H9 (cell line): ENCODE measurements around the gene SIL1. TPM values are rescaled to one million over a fixed set of nuclear protein-coding genes. Genes with fewer than 3 reads are reported as not detected.

Source experiments
- DNase-seq: peaks from one replicate; pipeline ENCODE4 v3.0.0-alpha.2; 2017
- H2AFZ ChIP-seq: one replicate; pipeline ENCODE4 v1.6.1; 2013; ENCODE audit warnings: mild to moderate bottlenecking, low read length, control low read depth, moderate library complexity
- H2AK5ac ChIP-seq: 2 replicates; pipeline ENCODE4 v1.6.1; 2013; ENCODE audit warnings: low read length, control low read depth, mixed read lengths; ENCODE audit not compliant: insufficient read length
- H2BK120ac ChIP-seq: one replicate; pipeline ENCODE4 v1.6.1; 2013; ENCODE audit warnings: low read depth, mild to moderate bottlenecking, low read length, control low read depth, inconsistent platforms; ENCODE audit not compliant: poor library complexity, severe bottlenecking
- H2BK12ac ChIP-seq: 2 replicates; pipeline ENCODE4 v1.6.1; 2013; ENCODE audit warnings: low read length, control low read depth, mixed read lengths, low read depth; ENCODE audit not compliant: insufficient read length
- H2BK15ac ChIP-seq: 2 replicates; pipeline ENCODE4 v1.6.1; 2013; ENCODE audit warnings: low read depth, low read length, control low read depth
- H2BK20ac ChIP-seq: one replicate; pipeline ENCODE4 v1.6.1; 2013; ENCODE audit warnings: low read depth, mild to moderate bottlenecking, low read length, control low read depth, inconsistent platforms; ENCODE audit not compliant: poor library complexity, severe bottlenecking
- H2BK5ac ChIP-seq: 2 replicates; pipeline ENCODE4 v1.6.1; 2013; ENCODE audit warnings: low read length, control low read depth, mixed read lengths; ENCODE audit not compliant: insufficient read length
- H3K14ac ChIP-seq: 2 replicates; pipeline ENCODE4 v1.6.1; 2013; ENCODE audit warnings: low read length, control low read depth; ENCODE audit not compliant: insufficient read depth
- H3K18ac ChIP-seq: 2 replicates; pipeline ENCODE4 v1.6.1; 2013; ENCODE audit warnings: low read depth, mild to moderate bottlenecking, mixed read lengths, low read length, control low read depth; ENCODE audit not compliant: insufficient read length
- H3K23ac ChIP-seq: 2 replicates; pipeline ENCODE4 v1.6.1; 2013; ENCODE audit warnings: low read length, control low read depth, mixed read lengths, low read depth; ENCODE audit not compliant: insufficient read length
- H3K23me2 ChIP-seq: 2 replicates; pipeline ENCODE4 v1.6.1; 2013; ENCODE audit warnings: low read depth, mild to moderate bottlenecking, mixed read lengths, low read length, control low read depth; ENCODE audit not compliant: insufficient read length, poor library complexity, severe bottlenecking
- H3K27ac ChIP-seq: 2 replicates; pipeline ENCODE4 v1.5.1; 2013; ENCODE audit warnings: low read length, control low read depth, mixed read lengths, low read depth; ENCODE audit not compliant: insufficient read length
- H3K27me3 ChIP-seq: 2 replicates; pipeline ENCODE4 v1.6.1; 2013; ENCODE audit warnings: low read length, control low read depth, inconsistent platforms; ENCODE audit not compliant: insufficient read depth
- H3K4ac ChIP-seq: 2 replicates; pipeline ENCODE4 v1.6.1; 2013; ENCODE audit warnings: low read depth, mild to moderate bottlenecking, control low read depth, inconsistent platforms, low read length, moderate library complexity
- H3K4me1 ChIP-seq: 2 replicates; pipeline ENCODE4 v1.6.1; 2013; ENCODE audit warnings: low read length, control low read depth, inconsistent platforms; ENCODE audit not compliant: insufficient read depth
- H3K4me2 ChIP-seq: 2 replicates; pipeline ENCODE4 v1.6.1; 2013; ENCODE audit warnings: low read length, control low read depth, mixed read lengths; ENCODE audit not compliant: insufficient read length, insufficient read depth
- H3K56ac ChIP-seq: 2 replicates; pipeline ENCODE4 v1.6.1; 2013; ENCODE audit warnings: low read depth, mild to moderate bottlenecking, mixed read lengths, low read length, control low read depth; ENCODE audit not compliant: insufficient read length
- H3K79me1 ChIP-seq: 2 replicates; pipeline ENCODE4 v1.6.1; 2013; ENCODE audit warnings: low read depth, mild to moderate bottlenecking, moderate library complexity, low read length, control low read depth, inconsistent platforms; ENCODE audit not compliant: insufficient read depth, poor library complexity, severe bottlenecking
- H3K79me2 ChIP-seq: 2 replicates; pipeline ENCODE4 v1.6.1; 2013; ENCODE audit warnings: low read length, control low read depth, inconsistent platforms; ENCODE audit not compliant: insufficient read depth
- H3K9ac ChIP-seq: 2 replicates; pipeline ENCODE4 v1.6.1; 2013; ENCODE audit warnings: low read length, control low read depth, mixed read lengths; ENCODE audit not compliant: insufficient read length; ENCODE audit errors: extremely low read depth
- H3K9me3 ChIP-seq: one replicate; pipeline ENCODE4 v1.6.1; 2013; ENCODE audit warnings: low read depth, low read length, inconsistent platforms; ENCODE audit not compliant: control insufficient read depth
- H3T11ph ChIP-seq: one replicate; pipeline ENCODE4 v1.6.1; 2013; ENCODE audit warnings: mild to moderate bottlenecking, low read length, control low read depth, inconsistent platforms
- H4K20me1 ChIP-seq: one replicate; pipeline ENCODE4 v1.6.1; 2013; ENCODE audit not compliant: control insufficient read depth, insufficient read length, insufficient read depth
- H4K5ac ChIP-seq: 2 replicates; pipeline ENCODE4 v1.6.1; 2013; ENCODE audit warnings: low read depth, mild to moderate bottlenecking, mixed read lengths, low read length, control low read depth; ENCODE audit not compliant: insufficient read length
- H4K8ac ChIP-seq: replicated peaks from 2 replicates; pipeline ENCODE4 v1.6.1; 2013; ENCODE audit warnings: low read length, control low read depth, mixed read lengths, low read depth; ENCODE audit not compliant: insufficient read length
- H4K91ac ChIP-seq: 2 replicates; pipeline ENCODE4 v1.6.1; 2013; ENCODE audit warnings: low read depth, mild to moderate bottlenecking, moderate library complexity, mixed read lengths, low read length, control low read depth; ENCODE audit not compliant: insufficient read length
- H3K27ac Mint-ChIP-seq, 3 experiments: 2 replicates in 2 of 3; 3 replicates in 1 of 3; pipeline ENCODE4 v1.8.0; 2020 to 2021; ENCODE audit warnings: mixed read lengths in 3 of 3, mild to moderate bottlenecking in 1 of 3, moderate library complexity in 1 of 3
- H3K27me3 Mint-ChIP-seq: 2 replicates; pipeline ENCODE4 v1.8.0; 2021; ENCODE audit warnings: low read depth, mild to moderate bottlenecking, moderate library complexity, mixed read lengths
- H3K36me3 Mint-ChIP-seq, 3 experiments: 2 replicates in 2 of 3; 3 replicates in 1 of 3; pipeline ENCODE4 v1.8.0; 2020 to 2021; ENCODE audit warnings: low read depth in 3 of 3, mixed read lengths in 3 of 3; ENCODE audit not compliant: insufficient read depth in 1 of 3
- H3K4me1 Mint-ChIP-seq, 2 experiments: 2 replicates each; pipeline ENCODE4 v1.8.0; 2020; ENCODE audit warnings: mixed read lengths in 2 of 2
- H3K4me3 Mint-ChIP-seq, 2 experiments: 2 replicates in 1 of 2; 3 replicates in 1 of 2; pipeline ENCODE4 v1.8.0; 2020 to 2021; ENCODE audit warnings: mild to moderate bottlenecking in 2 of 2, mixed read lengths in 2 of 2, moderate library complexity in 1 of 2
- H3K9me3 Mint-ChIP-seq, 2 experiments: 2 replicates in 1 of 2; 3 replicates in 1 of 2; pipeline ENCODE4 v1.8.0; 2020; ENCODE audit warnings: mild to moderate bottlenecking in 2 of 2, mixed read lengths in 2 of 2, moderate library complexity in 1 of 2
- CTCF ChIP-seq: fragments of 200-600 bp; sonication (generic); conservative IDR thresholded peaks from 3 replicates; pipeline ENCODE4 v1.8.0; 2021; ENCODE audit warnings: antibody characterized with exemption, mild to moderate bottlenecking
- WGBS: extraction: QIAGEN DNeasy Blood & Tissue Kit; methylation state at CpG from one replicate; pipeline ENCODE4 v1.1.7; 2013; ENCODE audit warnings: missing lambda C conversion rate, low lambda C conversion rate, mixed read lengths; ENCODE audit not compliant: insufficient read length; ENCODE audit errors: extremely low coverage; 5-methylcytosine and 5-hydroxymethylcytosine counted together
- total RNA-seq: library from RNA; stranded (reverse); gene quantifications from 2 replicates; pipeline ENCODE4 v1.2.1, GENCODE V29; 2021

SIL1 gene
- total RNA-seq, 1 experiment from 2014 or later: 10.6 TPM

DNA sequence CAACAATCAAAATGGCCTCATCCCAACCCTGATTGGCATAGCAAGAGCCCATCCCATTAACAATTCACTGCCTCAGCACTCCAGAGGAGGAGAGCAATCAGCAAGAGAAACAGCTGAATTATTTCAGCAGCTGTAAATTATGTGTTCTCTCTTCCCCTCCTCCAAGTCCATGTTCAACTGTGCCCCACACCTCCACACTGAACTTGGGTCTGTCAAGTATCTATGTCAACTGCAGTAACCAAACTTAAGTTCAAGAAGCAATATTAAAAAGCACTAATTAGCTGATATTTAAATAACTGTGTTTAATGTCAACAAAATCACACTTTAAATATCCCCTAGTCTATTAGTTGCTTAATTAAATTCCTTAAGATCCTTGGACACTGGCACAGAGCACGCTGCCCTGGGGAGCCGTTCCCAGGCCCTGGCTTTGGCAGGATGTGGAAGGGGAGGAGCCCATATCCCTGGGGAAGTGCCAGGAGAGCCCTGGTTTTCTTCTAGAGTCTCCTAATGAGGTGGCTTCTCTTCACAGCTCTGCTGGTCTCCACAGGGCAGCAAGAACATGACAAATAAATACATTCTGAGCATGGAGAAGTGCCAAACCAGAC lies 50.6 kb downstream of the SIL1 start:
- Histone ChIP-seq H3K23ac (no peak overlapping the region), H4K20me1 (no peaks in the 10 kb centered on the region), H2AFZ (no peak overlapping the region), H3K9me3 (no peaks in the 10 kb centered on the region), H3K27me3 (no peaks in the 10 kb centered on the region), H3K79me2 (no peaks in the 10 kb centered on the region), H3K4me1 (no peaks in the 10 kb centered on the region; the same call in 1 of the 2 replicates), H4K5ac (no peak overlapping the region), H3K23me2 (no peaks in the 10 kb centered on the region), H3K14ac (no peak overlapping the region), H3K79me1 (no peaks in the 10 kb centered on the region), H2BK120ac (no peak overlapping the region), H2BK12ac (no peak overlapping the region), H3K27ac (no peak overlapping the region), H3K4me2 (no peak overlapping the region), H3K9ac (no peak overlapping the region), H3T11ph (no peak overlapping the region), H3K18ac (no peak overlapping the region), H4K91ac (no peak overlapping the region), H2BK20ac (no peak overlapping the region), H2BK15ac (no peak overlapping the region), H4K8ac (no peak overlapping the region), H2BK5ac (no peak overlapping the region), H3K56ac (no peak overlapping the region), H3K4ac (no peak overlapping the region), H2AK5ac (no peak overlapping the region)
- H3K9me3 Mint-ChIP-seq: no peaks in the 10 kb centered on the region
- H3K4me3 Mint-ChIP-seq: no peak overlapping the region
- no peak for DNase-seq
- H3K36me3 Mint-ChIP-seq: no peaks in the 10 kb centered on the region
- TF ChIP-seq CTCF: no peak
- WGBS: no CpG with 5 or more reads among the region's 2 CpGs
- H3K4me1 Mint-ChIP-seq: peaks cover 15 to 21% of the 10 kb centered on the region in 2 experiments
- H3K27ac Mint-ChIP-seq: no peak overlapping the region
- H3K27me3 Mint-ChIP-seq: no peaks in the 10 kb centered on the region
